SK-N-SH treated with all-trans-retinoic acid at 6 μM for 48 hours (cell line): Measurements from ENCODE around the gene DDX3X.

ENCODE experiments used
- BACH2 ChIP-seq: fragments of 250-450 bp; sonication (Bioruptor Pico); IDR thresholded peaks from 2 replicates; pipeline ENCODE4 v1.9.0; 2021; ENCODE audit warnings: mild to moderate bottlenecking, borderline replicate concordance
- CSDC2 ChIP-seq: fragments of 250-450 bp; sonication (Bioruptor Pico); IDR thresholded peaks from 2 replicates; pipeline ENCODE4 v1.5.0; 2020; ENCODE audit warnings: mild to moderate bottlenecking, moderate library complexity
- PPARA ChIP-seq: fragments of 250-450 bp; sonication (Bioruptor Pico); IDR thresholded peaks from 2 replicates; pipeline ENCODE4 v1.5.0; 2020; ENCODE audit warnings: mild to moderate bottlenecking, borderline replicate concordance
- SNAI2 ChIP-seq: fragments of 250-450 bp; sonication (Bioruptor Pico); IDR thresholded peaks from 2 replicates; pipeline ENCODE4 v1.5.0; 2020; ENCODE audit warnings: mild to moderate bottlenecking, moderate library complexity
- ZNF8 ChIP-seq: fragments of 450-650 bp; formaldehyde crosslinking; IDR thresholded peaks from 2 replicates; pipeline ENCODE4 v1.5.0; 2020; ENCODE audit warnings: mild to moderate bottlenecking, moderate library complexity
- TF ChIP-seq, protein P1 (sequence below): fragments of 250-450 bp; sonication (Bioruptor Pico); IDR thresholded peaks from 2 replicates; pipeline ENCODE4 v1.8.0; 2020; ENCODE audit warnings: mild to moderate bottlenecking, moderate library complexity, borderline replicate concordance
- TF ChIP-seq, protein P2 (sequence below): fragments of 250-450 bp; sonication (Bioruptor Pico); IDR thresholded peaks from 2 replicates; pipeline ENCODE4 v1.5.1; 2020; ENCODE audit warnings: low read depth, mild to moderate bottlenecking, moderate library complexity
- TF ChIP-seq, protein P3 (sequence below): fragments of 250-450 bp; sonication (Bioruptor Pico); IDR thresholded peaks from 2 replicates; pipeline ENCODE4 v1.8.0; 2021; ENCODE audit warnings: low read depth, mild to moderate bottlenecking, moderate library complexity, borderline replicate concordance

DNA sequence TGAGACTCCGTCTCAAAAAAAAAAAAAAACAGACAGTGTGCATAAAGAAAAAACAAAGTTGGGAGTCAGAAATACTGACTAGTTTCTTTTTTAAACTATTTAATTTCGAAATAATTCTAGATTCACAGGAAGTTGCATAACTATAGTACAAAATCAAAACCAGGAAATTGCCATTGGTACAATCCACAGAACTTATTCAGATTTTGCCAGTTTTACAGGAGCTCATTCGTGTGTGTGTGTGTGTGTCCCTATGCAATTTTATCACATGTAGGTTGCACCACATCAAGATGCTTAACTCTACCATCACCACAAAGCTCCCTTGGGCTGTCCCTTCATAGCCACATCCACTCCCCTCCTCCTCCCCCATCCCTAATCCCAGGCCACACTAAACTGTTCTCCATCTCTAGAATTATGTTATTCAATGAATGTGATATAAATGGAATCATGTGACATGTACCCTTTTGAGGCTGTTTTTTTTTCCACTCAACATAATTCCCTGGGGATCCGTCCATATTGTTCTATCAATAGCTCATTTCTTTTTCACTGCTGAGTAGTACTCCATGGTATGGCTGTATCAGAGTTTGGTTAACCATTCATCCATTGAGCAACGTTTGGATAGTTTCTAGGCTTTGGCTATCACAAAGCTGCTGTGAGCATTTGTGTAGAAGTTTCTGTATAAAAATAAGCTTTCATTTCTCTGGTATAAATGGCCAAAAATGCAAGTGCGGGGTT lies 16.3 kb upstream of the DDX3X start:
- TF ChIP-seq CSDC2 (CRISPR knock-in tag) (no peak), SNAI2 (CRISPR knock-in tag) (no peak), BACH2 (no peak), PPARA (no peak), ZNF8 (no peak)
- TF ChIP-seq, protein P1, sequence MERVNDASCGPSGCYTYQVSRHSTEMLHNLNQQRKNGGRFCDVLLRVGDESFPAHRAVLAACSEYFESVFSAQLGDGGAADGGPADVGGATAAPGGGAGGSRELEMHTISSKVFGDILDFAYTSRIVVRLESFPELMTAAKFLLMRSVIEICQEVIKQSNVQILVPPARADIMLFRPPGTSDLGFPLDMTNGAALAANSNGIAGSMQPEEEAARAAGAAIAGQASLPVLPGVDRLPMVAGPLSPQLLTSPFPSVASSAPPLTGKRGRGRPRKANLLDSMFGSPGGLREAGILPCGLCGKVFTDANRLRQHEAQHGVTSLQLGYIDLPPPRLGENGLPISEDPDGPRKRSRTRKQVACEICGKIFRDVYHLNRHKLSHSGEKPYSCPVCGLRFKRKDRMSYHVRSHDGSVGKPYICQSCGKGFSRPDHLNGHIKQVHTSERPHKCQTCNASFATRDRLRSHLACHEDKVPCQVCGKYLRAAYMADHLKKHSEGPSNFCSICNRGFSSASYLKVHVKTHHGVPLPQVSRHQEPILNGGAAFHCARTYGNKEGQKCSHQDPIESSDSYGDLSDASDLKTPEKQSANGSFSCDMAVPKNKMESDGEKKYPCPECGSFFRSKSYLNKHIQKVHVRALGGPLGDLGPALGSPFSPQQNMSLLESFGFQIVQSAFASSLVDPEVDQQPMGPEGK (CRISPR knock-in tag) = no peak
- TF ChIP-seq, protein P2, sequence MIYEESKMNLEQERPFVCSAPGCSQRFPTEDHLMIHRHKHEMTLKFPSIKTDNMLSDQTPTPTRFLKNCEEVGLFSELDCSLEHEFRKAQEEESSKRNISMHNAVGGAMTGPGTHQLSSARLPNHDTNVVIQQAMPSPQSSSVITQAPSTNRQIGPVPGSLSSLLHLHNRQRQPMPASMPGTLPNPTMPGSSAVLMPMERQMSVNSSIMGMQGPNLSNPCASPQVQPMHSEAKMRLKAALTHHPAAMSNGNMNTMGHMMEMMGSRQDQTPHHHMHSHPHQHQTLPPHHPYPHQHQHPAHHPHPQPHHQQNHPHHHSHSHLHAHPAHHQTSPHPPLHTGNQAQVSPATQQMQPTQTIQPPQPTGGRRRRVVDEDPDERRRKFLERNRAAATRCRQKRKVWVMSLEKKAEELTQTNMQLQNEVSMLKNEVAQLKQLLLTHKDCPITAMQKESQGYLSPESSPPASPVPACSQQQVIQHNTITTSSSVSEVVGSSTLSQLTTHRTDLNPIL (CRISPR knock-in tag) = no peak
- TF ChIP-seq, protein P3, sequence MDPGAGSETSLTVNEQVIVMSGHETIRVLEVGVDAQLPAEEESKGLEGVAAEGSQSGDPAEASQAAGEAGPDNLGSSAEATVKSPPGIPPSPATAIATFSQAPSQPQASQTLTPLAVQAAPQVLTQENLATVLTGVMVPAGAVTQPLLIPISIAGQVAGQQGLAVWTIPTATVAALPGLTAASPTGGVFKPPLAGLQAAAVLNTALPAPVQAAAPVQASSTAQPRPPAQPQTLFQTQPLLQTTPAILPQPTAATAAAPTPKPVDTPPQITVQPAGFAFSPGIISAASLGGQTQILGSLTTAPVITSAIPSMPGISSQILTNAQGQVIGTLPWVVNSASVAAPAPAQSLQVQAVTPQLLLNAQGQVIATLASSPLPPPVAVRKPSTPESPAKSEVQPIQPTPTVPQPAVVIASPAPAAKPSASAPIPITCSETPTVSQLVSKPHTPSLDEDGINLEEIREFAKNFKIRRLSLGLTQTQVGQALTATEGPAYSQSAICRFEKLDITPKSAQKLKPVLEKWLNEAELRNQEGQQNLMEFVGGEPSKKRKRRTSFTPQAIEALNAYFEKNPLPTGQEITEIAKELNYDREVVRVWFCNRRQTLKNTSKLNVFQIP = no peak
